GM10266 (cell line): ENCODE measurements around the gene SIRT3.

Experiments used
- DNase-seq: peaks from one replicate; pipeline ENCODE4 v3.0.0; 2012; ENCODE audit errors: extremely low spot score
- CTCF ChIP-seq: IDR thresholded peaks from 2 replicates; pipeline ENCODE4 v1.5.1; 2012; ENCODE audit warnings: mild to moderate bottlenecking, low read depth; ENCODE audit not compliant: control insufficient read depth, insufficient read depth; ENCODE audit errors: missing control alignments

The SIRT3 gene

GRCh38 chr11:276219-276618 is 40.1 kb upstream of the SIRT3 start:
- TF ChIP-seq CTCF = no peak
- DNase-seq = no peak

GRCh38 chr11:272931-273198 is 36.7 kb upstream of the SIRT3 start:
- DNase-seq = no peak

GRCh38 chr11:272195-272930 is 36.2 kb upstream of the SIRT3 start:
- no peak for TF ChIP-seq CTCF
- DNase-seq = no peak

More at GRCh38 chr11:272931-273198, 36.7 kb upstream of the SIRT3 start:
- no peak for TF ChIP-seq CTCF

- DNase-seq = no peak
- TF ChIP-seq CTCF = no peak
These were observed 35.2 kb upstream of the SIRT3 start for GRCh38 chr11:271319-271715.

- no peak for DNase-seq
- no peak for TF ChIP-seq CTCF
These were observed 34.5 kb upstream of the SIRT3 start for GRCh38 chr11:270451-271318.

- peak; percentile 78 for DNase-seq
- TF ChIP-seq CTCF = no peak
These were observed 33.2 kb upstream of the SIRT3 start for GRCh38 chr11:269146-269890.
